ENCODE results near the gene AKAP7. TPM values are rescaled to one million over a fixed set of nuclear protein-coding genes. Genes with fewer than 3 reads are reported as not detected.

AKAP7 gene
- total RNA-seq, 1 donor from 2014 or later, result 1.3 TPM

DNA sequence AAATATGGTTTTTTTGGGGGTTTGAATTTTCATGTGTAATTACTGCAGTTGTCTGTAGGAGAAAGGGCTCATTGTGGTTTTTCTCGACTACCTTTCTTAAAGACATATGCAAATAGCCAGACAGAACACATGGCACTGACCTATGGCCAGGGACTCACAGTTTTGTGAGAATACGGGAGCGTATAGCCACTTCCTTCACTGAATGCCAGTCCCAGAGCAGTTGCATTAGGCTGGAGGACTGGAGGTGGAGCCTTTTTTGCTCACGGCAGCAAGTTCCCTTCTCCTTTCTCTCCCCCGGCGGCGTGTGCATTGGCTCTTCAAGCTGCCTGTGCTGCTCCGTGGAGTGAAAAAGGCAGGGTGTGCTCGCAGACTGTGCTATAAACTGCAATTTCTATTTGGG, 114.9 kb downstream of the AKAP7 start:
- FAIRE-seq (no peak), DNase-seq (ENCODE audit: low read depth) (peak; percentile 51)
- Histone ChIP-seq H3K4me3 (ENCODE audit: low read depth, low read length) (peak overlapping the region; percentile 20), H3K27me3 (ENCODE audit: control insufficient read depth, insufficient read depth, low read length) (no peaks in the 10 kb centered on the region), H3K36me3 (ENCODE audit: control insufficient read depth, insufficient read depth, low read length) (no peaks in the 10 kb centered on the region)
- TF ChIP-seq, protein P1, sequence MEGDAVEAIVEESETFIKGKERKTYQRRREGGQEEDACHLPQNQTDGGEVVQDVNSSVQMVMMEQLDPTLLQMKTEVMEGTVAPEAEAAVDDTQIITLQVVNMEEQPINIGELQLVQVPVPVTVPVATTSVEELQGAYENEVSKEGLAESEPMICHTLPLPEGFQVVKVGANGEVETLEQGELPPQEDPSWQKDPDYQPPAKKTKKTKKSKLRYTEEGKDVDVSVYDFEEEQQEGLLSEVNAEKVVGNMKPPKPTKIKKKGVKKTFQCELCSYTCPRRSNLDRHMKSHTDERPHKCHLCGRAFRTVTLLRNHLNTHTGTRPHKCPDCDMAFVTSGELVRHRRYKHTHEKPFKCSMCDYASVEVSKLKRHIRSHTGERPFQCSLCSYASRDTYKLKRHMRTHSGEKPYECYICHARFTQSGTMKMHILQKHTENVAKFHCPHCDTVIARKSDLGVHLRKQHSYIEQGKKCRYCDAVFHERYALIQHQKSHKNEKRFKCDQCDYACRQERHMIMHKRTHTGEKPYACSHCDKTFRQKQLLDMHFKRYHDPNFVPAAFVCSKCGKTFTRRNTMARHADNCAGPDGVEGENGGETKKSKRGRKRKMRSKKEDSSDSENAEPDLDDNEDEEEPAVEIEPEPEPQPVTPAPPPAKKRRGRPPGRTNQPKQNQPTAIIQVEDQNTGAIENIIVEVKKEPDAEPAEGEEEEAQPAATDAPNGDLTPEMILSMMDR (IDR thresholded peaks at IDR 0.05; ENCODE audit: insufficient read depth, low read length, severe bottlenecking), result no peak

DNA sequence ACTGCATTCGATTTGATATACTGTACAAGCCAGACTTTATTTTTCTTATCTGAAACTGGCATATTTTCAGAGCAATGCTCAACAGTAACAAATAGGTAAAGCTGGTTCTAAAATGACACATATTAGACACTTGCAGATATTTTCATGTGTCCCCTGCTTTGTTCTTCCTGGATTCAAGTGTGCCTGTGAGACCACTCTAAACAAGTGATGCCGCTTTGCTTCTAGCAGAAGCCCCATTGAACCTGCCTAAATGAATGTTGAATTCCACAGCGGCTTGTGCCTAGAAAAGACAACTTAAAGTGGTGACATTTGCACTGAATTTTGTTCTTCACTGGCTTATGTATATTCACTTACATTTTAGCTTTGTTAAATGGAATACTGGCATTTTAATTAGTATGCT, 115.7 kb downstream of the AKAP7 start:
- TF ChIP-seq, protein P1 (IDR thresholded peaks at IDR 0.05; ENCODE audit: insufficient read depth, low read length, severe bottlenecking), result no peak
- Histone ChIP-seq H3K4me3 (ENCODE audit: low read depth, low read length) (no peak overlapping the region), H3K36me3 (ENCODE audit: control insufficient read depth, insufficient read depth, low read length) (no peaks in the 10 kb centered on the region), H3K27me3 (ENCODE audit: control insufficient read depth, insufficient read depth, low read length) (no peaks in the 10 kb centered on the region)
- DNase-seq (ENCODE audit: low read depth), result no peak
- FAIRE-seq, result no peak

DNA sequence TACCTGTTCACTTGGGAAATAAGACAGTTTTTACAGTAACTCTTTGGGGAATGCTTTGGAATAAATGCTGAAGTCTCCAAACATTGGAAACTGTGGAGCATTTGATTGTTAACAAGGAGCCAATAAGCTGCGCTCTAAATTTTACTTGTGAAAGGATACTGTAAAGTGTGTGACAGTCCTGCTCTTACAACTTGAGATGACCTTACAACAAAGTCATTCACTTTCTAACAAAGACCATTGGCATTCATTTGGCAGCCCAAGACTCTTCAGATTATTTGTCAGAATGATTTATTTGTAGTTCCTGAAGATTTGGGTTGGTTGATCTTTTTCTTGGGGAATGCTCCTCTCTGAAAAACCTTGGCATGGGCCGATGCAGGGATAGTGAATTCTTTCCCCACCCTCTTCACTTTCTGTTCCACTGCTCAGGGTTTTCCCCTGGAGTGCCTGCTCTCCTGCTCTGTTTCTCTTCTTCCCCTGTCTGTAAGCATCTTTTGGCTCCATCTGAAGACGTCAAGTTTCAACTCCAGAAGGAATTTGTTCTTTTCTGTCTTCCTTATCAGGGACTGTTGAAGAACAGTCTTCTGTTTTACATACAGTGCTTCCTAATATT, 116.4 kb downstream of the AKAP7 start:
- FAIRE-seq, result no peak

DNA sequence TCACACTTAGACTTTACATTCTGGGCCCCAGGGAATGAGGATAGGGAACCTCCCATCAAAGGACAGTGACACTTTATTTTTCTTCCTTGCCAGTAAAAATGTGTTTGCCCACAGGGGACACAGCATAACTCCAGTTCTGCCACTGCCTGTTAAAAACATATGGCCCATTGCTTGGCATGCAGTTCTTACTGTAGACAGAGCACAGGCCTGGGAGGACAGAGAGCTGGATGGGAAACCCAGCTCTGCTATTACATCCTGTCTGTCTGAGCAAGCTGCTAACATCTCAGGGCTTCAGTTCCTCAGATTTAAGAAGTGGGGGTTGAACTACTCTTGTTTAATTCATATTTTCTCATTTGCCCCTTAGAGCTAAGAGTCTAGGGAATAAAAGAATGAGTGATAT, 120.2 kb downstream of the AKAP7 start:
- Histone ChIP-seq H3K36me3 (ENCODE audit: control insufficient read depth, insufficient read depth, low read length) (no peaks in the 10 kb centered on the region), H3K4me3 (ENCODE audit: low read depth, low read length) (no peak overlapping the region), H3K27me3 (ENCODE audit: control insufficient read depth, insufficient read depth, low read length) (no peaks in the 10 kb centered on the region)
- FAIRE-seq (no peak), DNase-seq (ENCODE audit: low read depth) (no peak)
- TF ChIP-seq, protein P1 (IDR thresholded peaks at IDR 0.05; ENCODE audit: insufficient read depth, low read length, severe bottlenecking), result no peak

More for the DNA sequence above, 116.4 kb downstream of the AKAP7 start:
- H3K36me3 ChIP-seq (ENCODE audit: control insufficient read depth, insufficient read depth, low read length), result no peaks in the 10 kb centered on the region
- TF ChIP-seq, protein P1 (IDR thresholded peaks at IDR 0.05; ENCODE audit: insufficient read depth, low read length, severe bottlenecking), result no peak
- H3K27me3 ChIP-seq (ENCODE audit: control insufficient read depth, insufficient read depth, low read length), result no peaks in the 10 kb centered on the region
- no peak overlapping the region for H3K4me3 ChIP-seq (ENCODE audit: low read depth, low read length)
- DNase-seq (ENCODE audit: low read depth), result no peak

DNA sequence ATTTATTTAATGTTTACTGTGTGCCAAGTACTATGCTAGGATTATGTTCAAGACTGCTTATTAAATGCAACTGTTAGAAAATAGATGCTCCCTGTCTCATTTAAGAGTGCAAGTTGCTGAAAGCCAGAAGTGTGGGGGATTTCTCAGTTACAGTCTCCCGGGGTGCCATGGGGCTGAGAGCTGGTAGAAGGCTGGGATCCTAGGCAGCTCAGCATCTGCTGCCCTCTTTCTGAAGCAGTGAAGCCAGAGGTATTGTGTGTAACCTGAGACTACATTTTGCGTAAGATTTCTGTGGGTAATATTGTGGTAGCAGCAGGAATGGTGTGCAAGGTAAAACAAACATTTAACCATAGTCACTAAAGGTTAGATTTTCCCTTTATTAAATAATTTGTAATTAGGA, 120.6 kb downstream of the AKAP7 start:
- H3K36me3 ChIP-seq (ENCODE audit: control insufficient read depth, insufficient read depth, low read length), result no peaks in the 10 kb centered on the region
- no peaks in the 10 kb centered on the region for H3K27me3 ChIP-seq (ENCODE audit: control insufficient read depth, insufficient read depth, low read length)
- H3K4me3 ChIP-seq (ENCODE audit: low read depth, low read length), result no peak overlapping the region
- peak; percentile 32 for DNase-seq (ENCODE audit: low read depth)
- no peak for FAIRE-seq
- TF ChIP-seq, protein P1 (IDR thresholded peaks at IDR 0.05; ENCODE audit: insufficient read depth, low read length, severe bottlenecking), result no peak

DNA sequence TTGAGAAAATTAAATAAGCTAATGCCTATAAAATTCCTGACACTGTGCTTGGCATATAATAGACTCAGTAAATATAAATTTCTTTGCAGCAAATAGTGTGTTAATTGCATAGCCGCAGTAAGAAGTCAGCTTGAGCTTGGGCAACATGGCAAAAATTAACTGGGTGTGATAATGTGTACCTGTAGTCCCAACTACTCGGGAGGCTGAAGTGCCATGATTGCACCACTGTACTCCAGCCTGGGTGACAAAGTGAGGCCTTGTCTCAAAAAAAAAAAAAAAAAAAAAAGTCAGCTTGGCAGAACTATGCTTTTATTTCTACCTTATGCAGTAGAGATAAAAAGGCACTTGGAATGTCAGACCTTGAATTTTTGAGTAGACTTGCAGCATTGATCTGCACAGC, 121.8 kb downstream of the AKAP7 start:
- FAIRE-seq, result no peak

More for the DNA sequence above, 121.8 kb downstream of the AKAP7 start:
- Histone ChIP-seq H3K27me3 (ENCODE audit: control insufficient read depth, insufficient read depth, low read length) (no peaks in the 10 kb centered on the region), H3K36me3 (ENCODE audit: control insufficient read depth, insufficient read depth, low read length) (no peaks in the 10 kb centered on the region), H3K4me3 (ENCODE audit: low read depth, low read length) (no peak overlapping the region)
- DNase-seq (ENCODE audit: low read depth), result no peak
- TF ChIP-seq, protein P1 (IDR thresholded peaks at IDR 0.05; ENCODE audit: insufficient read depth, low read length, severe bottlenecking), result no peak

Data from bronchial epithelial cell (primary cell).